Peyer's patch (tissue), 4 donors: ENCODE data around the gene OAF.

Experiments
- CTCF ChIP-seq, 6 experiments: fragments of 450-650 bp in 4 of 6; fragments of 200-600 bp in 2 of 6; sonication (generic) in 1 of 6; IDR thresholded peaks; one replicate each; pipeline ENCODE4 v1.5.1; 2017 to 2019; ENCODE audit warnings: antibody characterized with exemption in 6 of 6, mild to moderate bottlenecking in 3 of 6, moderate library complexity in 1 of 6
- POLR2A ChIP-seq, 2 donors: fragments of 450-650 bp; IDR thresholded peaks; one replicate each; pipeline ENCODE4 v1.5.1; 2017; ENCODE audit warnings: antibody characterized with exemption in 2 of 2, mild to moderate bottlenecking in 2 of 2, moderate library complexity in 2 of 2

DNA sequence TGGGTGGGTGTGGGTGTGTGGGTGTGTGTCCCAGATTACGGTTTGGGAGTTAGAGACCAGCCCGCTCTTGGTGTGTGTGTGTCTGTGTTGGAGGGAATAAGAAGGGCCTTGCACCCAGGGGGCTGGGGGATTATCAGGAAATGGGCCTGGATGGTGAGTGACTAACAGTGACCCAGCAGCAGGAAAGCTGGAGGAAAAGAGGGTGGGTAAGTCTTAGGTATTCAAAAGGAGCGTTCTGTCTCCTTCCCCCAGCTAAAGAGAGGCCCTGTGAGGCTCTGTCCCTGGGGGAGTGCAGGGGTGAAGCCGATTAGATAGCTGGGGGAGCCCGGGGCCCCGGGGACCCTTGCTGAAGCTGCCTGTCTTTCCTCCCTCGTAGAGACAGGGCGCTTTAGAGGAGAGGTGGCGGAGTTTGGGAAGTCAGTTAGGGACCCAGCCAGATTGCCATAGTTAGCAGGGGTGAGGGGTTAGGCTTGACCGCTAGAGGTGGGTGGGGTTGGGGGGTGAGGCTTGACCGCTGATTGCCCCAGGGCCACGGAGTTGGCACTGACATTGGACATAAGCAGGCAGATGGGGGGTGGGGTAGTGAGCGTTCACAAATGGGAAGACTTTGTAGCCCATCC, 1.5 kb downstream of the OAF start:
- TF ChIP-seq CTCF (IDR thresholded peaks at IDR 0.05): no peak
- TF ChIP-seq POLR2A (IDR thresholded peaks at IDR 0.05): no peak
